ENCODE measurements around the gene CDK7. TPM values are rescaled to one million over a fixed set of nuclear protein-coding genes. Genes with fewer than 3 reads are reported as not detected.

CDK7 gene
- total RNA-seq, 4 donors from 2014 or later, result 16.1 to 27.4 (median 23.5) TPM

GRCh38 chr5:69212022-69212421, 22.7 kb upstream of the CDK7 start:
- peaks cover 0 to 4% (median 2%) of the 10 kb centered on the region in 4 donors for H3K4me1 ChIP-seq
- H3K4me3 ChIP-seq, result no peak overlapping the region
- no peak overlapping the region for H3K27ac ChIP-seq (replicated peaks in 1 of 4)
- 93% methylated on average over 2 of the region's 2 CpGs for WGBS
- H3K27me3 ChIP-seq, result no peaks in the 10 kb centered on the region
- no peak for DNase-seq (ENCODE audit: extremely low spot score)
- H3K36me3 ChIP-seq, result no peaks in the 10 kb centered on the region
- TF ChIP-seq CTCF (IDR thresholded peaks at IDR 0.05), result no peak
- TF ChIP-seq POLR2A (IDR thresholded peaks at IDR 0.05; ENCODE audit: low read depth), result no peak
- no peak for TF ChIP-seq EP300 (IDR thresholded peaks at IDR 0.05)
- TF ChIP-seq POLR2AphosphoS5 (IDR thresholded peaks at IDR 0.05), result no peak
- intact Hi-C loops (cut with DNase I), result loop anchor here (10.0 kb wide), 1 partner anchor 47 kb away; the partner anchor contains the start of gene CCNB1
- H3K9me3 ChIP-seq, result no peaks in the 10 kb centered on the region

GRCh38 chr5:69213513-69214215, 21.0 kb upstream of the CDK7 start:
- Histone ChIP-seq H3K27me3 (no peaks in the 10 kb centered on the region), H3K4me3 (no peak overlapping the region), H3K4me1 (peaks cover 3 to 10% (median 8%) of the 10 kb centered on the region in 4 donors), H3K36me3 (no peaks in the 10 kb centered on the region), H3K9me3 (no peaks in the 10 kb centered on the region), H3K27ac (replicated peaks in 1 of 4) (no peak overlapping the region)
- 99% methylated on average over 4 of the region's 4 CpGs for WGBS
- intact Hi-C loops (cut with DNase I), result loop anchor here (10.0 kb wide), 1 partner anchor 49 kb away; the partner anchor contains the start of gene CCNB1
- DNase-seq (ENCODE audit: extremely low spot score), result no peak
- TF ChIP-seq EP300 (IDR thresholded peaks at IDR 0.05), result no peak
- TF ChIP-seq POLR2A (IDR thresholded peaks at IDR 0.05; ENCODE audit: low read depth), result no peak
- no peak for TF ChIP-seq POLR2AphosphoS5 (IDR thresholded peaks at IDR 0.05)
- no peak for TF ChIP-seq CTCF (IDR thresholded peaks at IDR 0.05)

- WGBS, result 55% methylated on average over 6 of the region's 6 CpGs
- Histone ChIP-seq H3K36me3 (peaks cover 0 to 5% (median 0%) of the 10 kb centered on the region in 4 donors), H3K4me3 (peak overlapping the region; percentile 82 to 100 (median 96)), H3K27ac (replicated peaks in 1 of 4) (peak overlapping the region in 3 of 4 donors; percentile 90 to 98 (median 97)), H3K27me3 (no peaks in the 10 kb centered on the region), H3K9me3 (no peaks in the 10 kb centered on the region), H3K4me1 (peaks cover 18 to 24% (median 23%) of the 10 kb centered on the region in 4 donors)
- TF ChIP-seq POLR2AphosphoS5 (IDR thresholded peaks at IDR 0.05) (no peak), POLR2A (IDR thresholded peaks at IDR 0.05; ENCODE audit: low read depth) (no peak), EP300 (IDR thresholded peaks at IDR 0.05) (no peak)
- no peak for DNase-seq (ENCODE audit: extremely low spot score)
- intact Hi-C loops (cut with DNase I), result loop anchor here (5.0 to 10.0 kb wide), 2 partner anchors 52 to 125 kb away; partner anchors contain the start of genes CCNB1 and SLC30A5
Measured at GRCh38 chr5:69217151-69217511, 17.6 kb upstream of the CDK7 start.

- Histone ChIP-seq H3K27ac (replicated peaks in 1 of 4) (peak overlapping the region; percentile 84 to 98 (median 94)), H3K27me3 (no peaks in the 10 kb centered on the region), H3K4me1 (peaks cover 18 to 24% (median 23%) of the 10 kb centered on the region in 4 donors), H3K4me3 (peak overlapping the region; percentile 82 to 100 (median 96)), H3K9me3 (no peaks in the 10 kb centered on the region), H3K36me3 (peaks cover 0 to 5% (median 0%) of the 10 kb centered on the region in 4 donors)
- TF ChIP-seq POLR2A (IDR thresholded peaks at IDR 0.05; ENCODE audit: low read depth) (peak; percentile 73), EP300 (IDR thresholded peaks at IDR 0.05) (no peak), POLR2AphosphoS5 (IDR thresholded peaks at IDR 0.05) (peak; percentile 92 to 96), CTCF (IDR thresholded peaks at IDR 0.05) (peak in 2 of 3 experiments; percentile 10 to 43)
- DNase-seq (ENCODE audit: extremely low spot score), result peak; percentile 99
- intact Hi-C loops (cut with DNase I), result loop anchor here (2.0 to 10.0 kb wide), 3 partner anchors 17 to 126 kb away; partner anchors contain the start of genes CCNB1, CDK7 and SLC30A5
- WGBS, result under 1% methylated on average over 27 of the region's 73 CpGs
Measured at GRCh38 chr5:69217548-69218526, 16.8 kb upstream of the CDK7 start.
